Mucosa of descending colon (tissue), 3 donors: ENCODE results near the gene RIOK1. TPM values are rescaled to one million over a fixed set of nuclear protein-coding genes. Genes with fewer than 3 reads are reported as not detected.

Experiments used
- ATAC-seq: fragments of 200-7000 bp; cut with Tn5 transposase; one replicate; pipeline ENCODE4 v1.9.1; 2020; ENCODE audit warnings: mild to moderate bottlenecking, moderate library complexity
- DNase-seq, 3 donors: peaks; one replicate each; pipeline ENCODE4 v3.0.0-alpha.2; 2020
- H3K36me3 ChIP-seq: fragments of 200-600 bp; one replicate; pipeline ENCODE4 v1.8.0; 2021; ENCODE audit warnings: low read depth, mild to moderate bottlenecking
- H3K4me1 ChIP-seq: fragments of 200-600 bp; one replicate; pipeline ENCODE4 v1.8.0; 2021; ENCODE audit warnings: low read depth, mild to moderate bottlenecking
- H3K4me3 ChIP-seq: fragments of 200-600 bp; one replicate; pipeline ENCODE4 v1.8.0; 2021; ENCODE audit warnings: mild to moderate bottlenecking
- H3K9me3 ChIP-seq: fragments of 200-600 bp; one replicate; pipeline ENCODE4 v1.8.0; 2021; ENCODE audit warnings: mild to moderate bottlenecking
- CTCF ChIP-seq: fragments of 200-600 bp; IDR thresholded peaks from one replicate; pipeline ENCODE4 v1.8.0; 2022; ENCODE audit warnings: antibody characterized with exemption, mild to moderate bottlenecking
- intact Hi-C, 2 donors: fragments of 100-400 bp; cut with DNase I in 1 of 2; cut with micrococcal nuclease in 1 of 2; formaldehyde crosslinking; loops; one replicate each; pipeline versions ENCODE4 v1.11.0 to v1.11.1; 2022; cut with DNase I, micrococcal nuclease
- total RNA-seq, 3 donors: library from RNA; stranded (reverse); fragmentation: NEBNext Ultra II Directional in 2 of 3; extraction: Animal tissue kit (Norgen Biotek cat#: 25700) in 2 of 3; gene quantifications; one replicate each; pipeline versions ENCODE4 v1.2.1 to v1.2.4, GENCODE V29; 2021 to 2023
- donor health status: DM: no; HTN: no; CAD: no; lungs with moderate emphysema.
- donor health status: DM: no; HTN: no; CAD: no.
- donor health status: DM: no; HTN: yes; CAD: no.

The RIOK1 gene
- total RNA-seq, 3 donors from 2014 or later: 12.1 to 19.8 (median 15.0) TPM

DNA sequence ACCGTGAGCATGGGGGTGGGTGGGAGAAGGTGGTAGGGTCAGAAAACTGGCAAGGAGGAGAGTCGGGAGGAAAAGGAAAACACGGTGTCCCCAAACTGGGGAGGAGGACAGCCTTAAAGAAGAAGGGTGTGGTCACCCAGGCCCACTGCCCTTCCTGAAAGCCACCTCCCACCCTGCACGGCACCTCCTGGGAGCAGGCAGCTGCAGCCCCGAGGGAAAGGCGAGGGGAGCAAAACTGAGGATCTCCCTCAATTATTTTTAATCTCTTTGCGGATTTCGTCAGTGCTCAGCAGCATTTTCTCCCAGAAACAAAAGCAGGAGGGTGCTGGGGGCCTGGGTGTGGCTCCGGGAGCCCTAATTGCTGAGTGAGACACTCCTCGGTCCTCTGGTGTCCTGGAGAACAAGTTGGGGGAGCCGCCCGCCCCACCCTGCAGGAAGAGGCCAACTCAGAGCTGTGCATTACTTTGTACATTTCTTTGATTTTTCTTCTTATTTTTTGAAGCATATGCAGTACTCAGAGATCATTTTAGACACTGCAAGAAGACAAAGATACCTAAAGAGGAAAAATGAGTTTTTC, 56.4 kb downstream of the RIOK1 start:
- no peak for ATAC-seq
- Histone ChIP-seq H3K4me3 (no peak overlapping the region), H3K9me3 (no peaks in the 10 kb centered on the region), H3K4me1 (no peaks in the 10 kb centered on the region), H3K36me3 (no peaks in the 10 kb centered on the region)
- no peak for DNase-seq
- TF ChIP-seq CTCF: no peak
- intact Hi-C loops: no loop called here

DNA sequence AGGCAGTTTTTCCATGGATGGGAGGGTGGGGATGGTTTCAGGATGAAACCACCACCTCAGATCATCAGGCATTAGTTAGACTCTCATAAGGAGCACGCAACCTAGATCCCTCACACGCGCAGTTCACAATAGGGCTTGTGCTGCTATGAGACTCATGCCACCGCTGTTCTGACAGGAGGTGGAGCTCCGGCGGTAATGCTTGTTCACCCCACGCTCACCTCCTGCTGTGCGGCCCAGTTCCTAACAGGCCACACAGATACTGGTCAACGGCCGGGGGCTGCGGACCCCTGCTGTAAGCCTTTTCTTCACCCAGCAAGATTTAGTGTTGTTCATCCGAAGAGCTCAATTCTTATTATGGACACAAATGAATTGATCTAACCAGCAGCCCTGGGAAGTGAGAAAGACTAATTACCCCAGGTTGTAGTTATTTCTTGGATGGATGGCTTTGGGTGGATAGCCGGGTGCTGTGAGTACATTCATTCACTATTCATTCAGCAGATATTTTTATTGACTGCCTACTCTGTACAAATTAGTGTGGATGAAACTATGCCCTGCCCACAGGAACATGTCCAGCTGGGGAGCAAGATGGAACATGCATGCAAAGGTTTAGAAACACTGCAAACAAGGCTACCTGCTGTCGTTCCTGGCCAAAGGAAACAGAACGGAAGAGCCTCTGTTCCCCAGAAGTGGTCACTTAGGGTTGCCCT, 57.2 kb downstream of the RIOK1 start:
- no peak for ATAC-seq
- DNase-seq: no peak

DNA sequence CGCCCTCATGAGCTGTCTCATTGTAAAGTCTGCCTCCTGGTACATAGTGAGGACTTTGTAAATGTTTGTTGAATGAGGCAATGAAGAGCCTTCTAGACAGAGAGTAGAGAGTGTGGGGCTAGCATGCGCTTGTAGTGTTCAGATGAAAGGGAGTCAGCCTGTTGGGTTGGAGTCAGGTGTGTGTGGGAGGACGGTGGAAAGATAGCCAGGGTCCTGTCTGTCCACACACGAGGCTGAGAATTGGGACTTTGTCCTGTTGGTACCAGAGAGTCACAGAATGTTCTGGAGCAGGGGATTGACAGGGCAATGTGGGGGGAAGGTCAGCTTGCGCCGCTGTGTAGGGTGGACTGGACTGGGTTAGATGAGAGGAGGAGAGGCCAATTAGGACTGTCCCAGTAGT, 58.6 kb downstream of the RIOK1 start:
- intact Hi-C loops: no loop called here
- Histone ChIP-seq H3K9me3 (no peaks in the 10 kb centered on the region), H3K4me1 (no peaks in the 10 kb centered on the region), H3K4me3 (no peak overlapping the region), H3K36me3 (no peaks in the 10 kb centered on the region)
- TF ChIP-seq CTCF: no peak
- ATAC-seq: no peak
- no peak for DNase-seq

More for the DNA sequence above, 57.2 kb downstream of the RIOK1 start:
- no peaks in the 10 kb centered on the region for H3K4me1 ChIP-seq
- no peaks in the 10 kb centered on the region for H3K9me3 ChIP-seq
- intact Hi-C loops: no loop called here
- TF ChIP-seq CTCF: no peak
- no peaks in the 10 kb centered on the region for H3K36me3 ChIP-seq
- no peak overlapping the region for H3K4me3 ChIP-seq

GRCh38 chr6:7449018-7449417, 59.4 kb downstream of the RIOK1 start:
- DNase-seq: no peak
- intact Hi-C loops: no loop called here
- no peak for ATAC-seq

GRCh38 chr6:7451326-7451725, 61.7 kb downstream of the RIOK1 start:
- ATAC-seq (no peak), DNase-seq (no peak)
- H3K36me3 ChIP-seq: no peaks in the 10 kb centered on the region
- H3K4me3 ChIP-seq: no peak overlapping the region
- H3K9me3 ChIP-seq: no peaks in the 10 kb centered on the region
- intact Hi-C loops: no loop called here
- no peaks in the 10 kb centered on the region for H3K4me1 ChIP-seq
- TF ChIP-seq CTCF: no peak

More at GRCh38 chr6:7449018-7449417, 59.4 kb downstream of the RIOK1 start:
- Histone ChIP-seq H3K36me3 (no peaks in the 10 kb centered on the region), H3K4me3 (no peak overlapping the region), H3K4me1 (no peaks in the 10 kb centered on the region), H3K9me3 (no peaks in the 10 kb centered on the region)
- TF ChIP-seq CTCF: no peak
